GM23248 (cell line): ENCODE results near the gene ARMS2.

ENCODE experiments used
- EZH2 ChIP-seq: fragments of 200-600 bp; sonication (generic); IDR thresholded peaks from 2 replicates; pipeline ENCODE4 v1.6.1; 2018; ENCODE audit warnings: antibody characterized with exemption, mild to moderate bottlenecking; ENCODE audit not compliant: insufficient read depth, poor library complexity, severe bottlenecking
- EZH2phosphoT487 ChIP-seq: fragments of 200-600 bp; sonication (generic); IDR thresholded peaks from 2 replicates; pipeline ENCODE4 v1.6.1; 2018; ENCODE audit warnings: antibody characterized with exemption, moderate library complexity, mild to moderate bottlenecking, low read depth; ENCODE audit not compliant: insufficient read depth

- no peak for TF ChIP-seq EZH2phosphoT487
- TF ChIP-seq EZH2, result no peak
Observed at GRCh38 chr10:122417667-122418066, 36.8 kb upstream of the ARMS2 start.
